HCT116 (cell line): Measurements from ENCODE around the gene PIK3R4. TPM values are rescaled to one million over a fixed set of nuclear protein-coding genes. Genes with fewer than 3 reads are reported as not detected.

Experiments used
- ATAC-seq: fragments of 200-7000 bp; cut with Tn5 transposase; 2 replicates; pipeline ENCODE4 v1.9.1; 2020; ENCODE audit warnings: mild to moderate bottlenecking, moderate library complexity
- BruUV-seq: library from RNA; stranded (reverse); fragments of 400-500 nt; replicated peaks from 2 replicates; lab custom pipeline; 2021; lab: Mats Ljungman, UMichigan
- CTCF ChIA-PET: fragments of 300-600 bp; sonication (Branson Sonifier 250); formaldehyde crosslinking; loops from one replicate; lab custom pipeline; 2021; ENCODE audit warnings: antibody characterized with exemption; lab: Charles Lee
- POLR2A ChIA-PET: fragments of 300-600, 350-600 bp; sonication (Branson Sonifier 250); formaldehyde crosslinking; loops from one replicate; lab custom pipeline; 2021; ENCODE audit warnings: antibody characterized with exemption; lab: Charles Lee
- RAD21 ChIA-PET, 2 experiments: fragments of 300-600 bp; sonication (Branson Sonifier 250); formaldehyde crosslinking; loops; one replicate each; lab custom pipeline; 2023; ENCODE audit warnings: low total read pairs in 2 of 2; ENCODE audit not compliant: uncharacterized antibody in 2 of 2, unreplicated experiment in 2 of 2, low non-redundant PET in 1 of 2; lab: Charles Lee
- DNase-seq: peaks from one replicate; pipeline ENCODE4 v3.0.0-alpha.2; 2010; ENCODE audit warnings: low read depth, low spot score
- H2AFZ ChIP-seq: fragments of 200-600 bp; shearing (Covaris generic), sonication (generic); 2 replicates; pipeline ENCODE4 v1.6.1; 2017; ENCODE audit warnings: low read depth, mixed run types, mixed read lengths, antibody characterized with exemption, low read length; ENCODE audit not compliant: poor library complexity, severe bottlenecking
- H3K27ac ChIP-seq: 2 replicates; pipeline ENCODE4 v1.5.1; 2012; ENCODE audit warnings: low read depth, low read length
- H3K27me3 ChIP-seq: fragments of 200-600 bp; sonication (generic); 2 replicates; pipeline ENCODE4 v1.6.1; 2016; ENCODE audit warnings: mixed run types, low read length, mixed read lengths; ENCODE audit not compliant: insufficient read depth
- H3K36me3 ChIP-seq, 2 experiments: fragments of 200-500 bp in 1 of 2; fragments of 200-600 bp in 1 of 2; sonication (Bioruptor generic) in 1 of 2; sonication (generic) in 1 of 2; 2 replicates each; pipeline versions ENCODE4 v1.5.1 to v1.6.1; 2014 to 2016; ENCODE audit warnings: low read length in 2 of 2, inconsistent platforms in 1 of 2, mixed read lengths in 1 of 2, mixed run types in 1 of 2; ENCODE audit not compliant: insufficient read depth in 2 of 2, control insufficient read depth in 1 of 2
- H3K4me1 ChIP-seq, 2 experiments: fragments of 200-600 bp in 1 of 2; sonication (generic) in 1 of 2; 2 replicates each; pipeline versions ENCODE4 v1.5.1 to v1.6.1; 2012 to 2017; ENCODE audit warnings: low read length in 2 of 2, inconsistent platforms in 1 of 2, mild to moderate bottlenecking in 1 of 2, mixed read lengths in 1 of 2, mixed run types in 1 of 2, moderate library complexity in 1 of 2; ENCODE audit not compliant: insufficient read depth in 2 of 2, control insufficient read depth in 1 of 2
- H3K4me2 ChIP-seq: fragments of 200-600 bp; sonication (generic); 2 replicates; pipeline ENCODE4 v1.6.1; 2017; ENCODE audit warnings: mixed run types, low read length, mixed read lengths
- H3K4me3 ChIP-seq, 2 experiments: fragments of 200-600 bp in 1 of 2; sonication (generic) in 1 of 2; replicated peaks in 1 of 2; 2 replicates each; pipeline ENCODE4 v1.5.1; 2011 to 2016; ENCODE audit warnings: low read length in 2 of 2, control low read depth in 1 of 2, low read depth in 1 of 2, mild to moderate bottlenecking in 1 of 2, mixed read lengths in 1 of 2, mixed run types in 1 of 2
- H3K79me2 ChIP-seq: fragments of 200-600 bp; sonication (generic); 2 replicates; pipeline ENCODE4 v1.6.1; 2017; ENCODE audit warnings: mild to moderate bottlenecking, mixed run types, low read length, moderate library complexity, mixed read lengths; ENCODE audit not compliant: insufficient read depth
- H3K9ac ChIP-seq: fragments of 200-600 bp; sonication (generic); 2 replicates; pipeline ENCODE4 v1.6.1; 2016; ENCODE audit warnings: low read length, mixed read lengths
- H3K9me2 ChIP-seq: fragments of 200-600 bp; sonication (generic), shearing (Covaris generic); 2 replicates; pipeline ENCODE4 v1.6.1; 2017; ENCODE audit warnings: mixed run types, mild to moderate bottlenecking, moderate library complexity; ENCODE audit not compliant: insufficient read depth
- H3K9me3 ChIP-seq, 2 experiments: fragments of 200-500 bp in 1 of 2; fragments of 200-600 bp in 1 of 2; sonication (Bioruptor generic) in 1 of 2; sonication (generic) in 1 of 2; 2 replicates each; pipeline ENCODE4 v1.6.1; 2014 to 2017; ENCODE audit warnings: low read length in 2 of 2, mixed read lengths in 2 of 2, inconsistent platforms in 1 of 2, low read depth in 1 of 2, mild to moderate bottlenecking in 1 of 2, mixed run types in 1 of 2, moderate library complexity in 1 of 2; ENCODE audit not compliant: control insufficient read depth in 1 of 2, insufficient read depth in 1 of 2
- H4K20me1 ChIP-seq: fragments of 200-600 bp; sonication (generic), shearing (Covaris generic); 2 replicates; pipeline ENCODE4 v1.6.1; 2017; ENCODE audit warnings: mixed run types, mild to moderate bottlenecking, moderate library complexity; ENCODE audit not compliant: insufficient read depth
- EGR1 ChIP-seq: IDR thresholded peaks from 2 replicates; pipeline ENCODE4 v1.6.1; 2012; ENCODE audit warnings: low read depth
- EZH2 ChIP-seq: fragments of 200-600 bp; sonication (generic); IDR thresholded peaks from 2 replicates; pipeline ENCODE4 v1.6.1; 2017; ENCODE audit warnings: antibody characterized with exemption, mixed run types
- EZH2phosphoT487 ChIP-seq: fragments of 200-600 bp; IDR thresholded peaks from 2 replicates; pipeline ENCODE4 v1.6.1; 2018; ENCODE audit warnings: antibody characterized with exemption, borderline replicate concordance
- FOSL1 ChIP-seq: IDR thresholded peaks from 2 replicates; pipeline ENCODE4 v1.6.1; 2012; ENCODE audit warnings: low read depth
- JUND ChIP-seq: IDR thresholded peaks from 2 replicates; pipeline ENCODE4 v1.6.1; 2012
- POLR2A ChIP-seq: IDR thresholded peaks from 2 replicates; pipeline ENCODE4 v1.7.0; 2011; ENCODE audit warnings: borderline replicate concordance; ENCODE audit not compliant: insufficient read depth, insufficient read length; ENCODE audit errors: extremely low read depth
- RAD21 ChIP-seq: IDR thresholded peaks from 2 replicates; pipeline ENCODE4 v1.6.1; 2012; ENCODE audit warnings: low read depth, mild to moderate bottlenecking
- SIN3A ChIP-seq: IDR thresholded peaks from 2 replicates; pipeline ENCODE4 v1.6.1; 2012; ENCODE audit warnings: low read depth
- SP1 ChIP-seq: IDR thresholded peaks from 2 replicates; pipeline ENCODE4 v1.6.1; 2012; ENCODE audit warnings: low read depth
- SRF ChIP-seq: IDR thresholded peaks from 2 replicates; pipeline ENCODE4 v1.6.1; 2012; ENCODE audit warnings: low read depth
- TCF7L2 ChIP-seq: IDR thresholded peaks from 2 replicates; pipeline ENCODE4 v1.7.0; 2011; ENCODE audit warnings: borderline replicate concordance, inconsistent platforms; ENCODE audit not compliant: insufficient read depth, insufficient read length; ENCODE audit errors: extremely low read depth
- YY1 ChIP-seq: IDR thresholded peaks from 2 replicates; pipeline ENCODE4 v1.6.1; 2011; ENCODE audit warnings: low read length, low read depth, moderate library complexity, mild to moderate bottlenecking; ENCODE audit not compliant: insufficient replicate concordance; ENCODE audit errors: extremely low read depth
- ZFX ChIP-seq: fragments of 450-650 bp; IDR thresholded peaks from 2 replicates; pipeline ENCODE4 v1.6.1; 2017
- ZNF274 ChIP-seq: fragments of 200-500 bp; sonication (Bioruptor generic); IDR thresholded peaks from 2 replicates; pipeline ENCODE4 v1.6.1; 2014; ENCODE audit warnings: mild to moderate bottlenecking, low read depth, low read length, inconsistent platforms
- intact Hi-C: fragments of 100-400 bp; cut with micrococcal nuclease; formaldehyde crosslinking; loops from 2 replicates; pipeline ENCODE4 v1.10.0; 2022
- total RNA-seq: library from RNA; stranded (reverse); gene quantifications from one replicate; pipeline ENCODE4 v1.2.1, GENCODE V29; 2021; ENCODE audit not compliant: unreplicated experiment
- TF ChIP-seq, protein P1 (sequence below): IDR thresholded peaks from 2 replicates; pipeline ENCODE4 v1.6.1; 2012
- TF ChIP-seq, protein P2 (sequence below), 3 experiments: fragments of 200-600 bp in 1 of 3; sonication (generic) in 1 of 3; IDR thresholded peaks in 2 of 3; conservative IDR thresholded peaks in 1 of 3; 2 replicates each; pipeline ENCODE4 v1.5.1; 2012 to 2017; ENCODE audit warnings: low read depth in 2 of 3, low read length in 2 of 3, antibody characterized with exemption in 1 of 3, borderline replicate concordance in 1 of 3, control low read depth in 1 of 3, mild to moderate bottlenecking in 1 of 3, mixed read lengths in 1 of 3, mixed run types in 1 of 3, moderate library complexity in 1 of 3; ENCODE audit not compliant: insufficient read depth in 1 of 3
- TF ChIP-seq, protein P3 (sequence below): IDR thresholded peaks from 2 replicates; pipeline ENCODE4 v1.6.1; 2012
- TF ChIP-seq, protein P4 (sequence below): IDR thresholded peaks from 2 replicates; pipeline ENCODE4 v1.6.1; 2012; ENCODE audit warnings: low read depth

PIK3R4 gene
- total RNA-seq, 1 experiment from 2014 or later = 23.5 TPM

DNA sequence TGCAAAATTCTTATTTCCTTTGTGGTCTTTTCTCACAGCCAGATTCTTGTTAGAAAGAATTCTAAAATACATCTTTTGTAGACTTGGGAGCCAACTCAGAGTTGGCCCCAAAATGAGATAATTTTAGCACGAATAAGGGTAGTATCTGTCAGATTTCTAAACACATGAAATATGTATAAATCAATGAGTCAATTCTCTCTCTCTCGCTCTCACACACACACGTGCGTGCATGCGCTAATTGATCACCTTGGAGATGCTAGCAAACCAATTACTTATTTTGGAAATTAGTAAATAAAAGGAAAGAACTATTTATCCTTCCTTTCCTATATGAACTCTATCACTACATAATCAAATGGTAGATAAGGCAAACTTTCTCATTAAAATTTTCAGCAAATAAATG, 32.9 kb upstream of the PIK3R4 start:
- Histone ChIP-seq H2AFZ (no peak overlapping the region), H3K9ac (no peak overlapping the region), H3K4me1 (no peaks in the 10 kb centered on the region), H3K27ac (no peak overlapping the region), H3K9me2 (no peaks in the 10 kb centered on the region), H4K20me1 (no peaks in the 10 kb centered on the region), H3K9me3 (no peaks in the 10 kb centered on the region), H3K27me3 (no peaks in the 10 kb centered on the region), H3K79me2 (no peaks in the 10 kb centered on the region), H3K4me2 (no peak overlapping the region), H3K4me3 (no peak overlapping the region), H3K36me3 (no peaks in the 10 kb centered on the region)
- no TSS peak for BruUV-seq
- CTCF ChIA-PET = no interaction called here
- RAD21 ChIA-PET = no interaction called here
- intact Hi-C loops = no loop called here
- DNase-seq (no peak), ATAC-seq (no peak)
- TF ChIP-seq, protein P1, sequence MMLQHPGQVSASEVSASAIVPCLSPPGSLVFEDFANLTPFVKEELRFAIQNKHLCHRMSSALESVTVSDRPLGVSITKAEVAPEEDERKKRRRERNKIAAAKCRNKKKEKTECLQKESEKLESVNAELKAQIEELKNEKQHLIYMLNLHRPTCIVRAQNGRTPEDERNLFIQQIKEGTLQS = no peak
- TF ChIP-seq FOSL1 = no peak
- POLR2A ChIA-PET = no interaction called here

DNA sequence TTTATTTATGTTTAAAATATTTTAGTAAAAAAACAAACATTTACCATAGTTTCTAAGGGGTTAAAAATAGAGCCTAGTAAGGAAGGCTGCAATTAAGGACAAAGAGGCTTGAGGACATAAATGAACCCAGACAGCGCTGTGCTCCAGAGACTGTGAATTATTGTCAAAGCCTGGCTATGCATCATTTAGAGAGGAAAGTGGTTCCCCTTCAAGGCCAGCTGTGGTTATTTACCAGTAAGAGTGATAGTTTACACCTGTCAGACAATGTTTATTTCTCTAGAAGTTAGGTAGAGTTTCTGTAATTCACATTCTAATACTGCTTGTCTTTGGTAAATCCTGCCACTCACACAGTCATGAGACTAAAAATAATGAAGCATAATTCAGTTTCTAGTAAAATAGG, 32.4 kb upstream of the PIK3R4 start:
- RAD21 ChIA-PET = no interaction called here
- intact Hi-C loops = no loop called here
- Histone ChIP-seq H3K27ac (no peak overlapping the region), H2AFZ (no peak overlapping the region), H3K36me3 (no peaks in the 10 kb centered on the region), H3K4me3 (no peak overlapping the region), H3K79me2 (no peaks in the 10 kb centered on the region), H3K27me3 (no peaks in the 10 kb centered on the region), H4K20me1 (no peaks in the 10 kb centered on the region), H3K4me1 (no peaks in the 10 kb centered on the region), H3K9me2 (no peaks in the 10 kb centered on the region), H3K9me3 (no peaks in the 10 kb centered on the region), H3K4me2 (no peak overlapping the region), H3K9ac (no peak overlapping the region)
- BruUV-seq = no TSS peak
- CTCF ChIA-PET = no interaction called here
- POLR2A ChIA-PET = no interaction called here
- no peak for DNase-seq
- ATAC-seq = no peak
- TF ChIP-seq YY1 (no peak), ZNF274 (no peak), EGR1 (no peak), FOSL1 (no peak), JUND (no peak), RAD21 (no peak), ZFX (no peak), SIN3A (no peak), EZH2phosphoT487 (no peak), EZH2 (no peak), POLR2A (no peak), TCF7L2 (no peak), SP1 (no peak), SRF (no peak)
- TF ChIP-seq, protein P2, sequence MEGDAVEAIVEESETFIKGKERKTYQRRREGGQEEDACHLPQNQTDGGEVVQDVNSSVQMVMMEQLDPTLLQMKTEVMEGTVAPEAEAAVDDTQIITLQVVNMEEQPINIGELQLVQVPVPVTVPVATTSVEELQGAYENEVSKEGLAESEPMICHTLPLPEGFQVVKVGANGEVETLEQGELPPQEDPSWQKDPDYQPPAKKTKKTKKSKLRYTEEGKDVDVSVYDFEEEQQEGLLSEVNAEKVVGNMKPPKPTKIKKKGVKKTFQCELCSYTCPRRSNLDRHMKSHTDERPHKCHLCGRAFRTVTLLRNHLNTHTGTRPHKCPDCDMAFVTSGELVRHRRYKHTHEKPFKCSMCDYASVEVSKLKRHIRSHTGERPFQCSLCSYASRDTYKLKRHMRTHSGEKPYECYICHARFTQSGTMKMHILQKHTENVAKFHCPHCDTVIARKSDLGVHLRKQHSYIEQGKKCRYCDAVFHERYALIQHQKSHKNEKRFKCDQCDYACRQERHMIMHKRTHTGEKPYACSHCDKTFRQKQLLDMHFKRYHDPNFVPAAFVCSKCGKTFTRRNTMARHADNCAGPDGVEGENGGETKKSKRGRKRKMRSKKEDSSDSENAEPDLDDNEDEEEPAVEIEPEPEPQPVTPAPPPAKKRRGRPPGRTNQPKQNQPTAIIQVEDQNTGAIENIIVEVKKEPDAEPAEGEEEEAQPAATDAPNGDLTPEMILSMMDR (IDR thresholded peaks at IDR 0.05 in 2 of 3, conservative IDR thresholded peaks at IDR 0.05 in 1 of 3; ENCODE audit: borderline replicate concordance in 1 of 3, insufficient read depth in 1 of 3, low read depth in 2 of 3, low read length in 2 of 3) = no peak
- TF ChIP-seq, protein P3, sequence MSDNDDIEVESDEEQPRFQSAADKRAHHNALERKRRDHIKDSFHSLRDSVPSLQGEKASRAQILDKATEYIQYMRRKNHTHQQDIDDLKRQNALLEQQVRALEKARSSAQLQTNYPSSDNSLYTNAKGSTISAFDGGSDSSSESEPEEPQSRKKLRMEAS = no peak
- TF ChIP-seq, protein P4, sequence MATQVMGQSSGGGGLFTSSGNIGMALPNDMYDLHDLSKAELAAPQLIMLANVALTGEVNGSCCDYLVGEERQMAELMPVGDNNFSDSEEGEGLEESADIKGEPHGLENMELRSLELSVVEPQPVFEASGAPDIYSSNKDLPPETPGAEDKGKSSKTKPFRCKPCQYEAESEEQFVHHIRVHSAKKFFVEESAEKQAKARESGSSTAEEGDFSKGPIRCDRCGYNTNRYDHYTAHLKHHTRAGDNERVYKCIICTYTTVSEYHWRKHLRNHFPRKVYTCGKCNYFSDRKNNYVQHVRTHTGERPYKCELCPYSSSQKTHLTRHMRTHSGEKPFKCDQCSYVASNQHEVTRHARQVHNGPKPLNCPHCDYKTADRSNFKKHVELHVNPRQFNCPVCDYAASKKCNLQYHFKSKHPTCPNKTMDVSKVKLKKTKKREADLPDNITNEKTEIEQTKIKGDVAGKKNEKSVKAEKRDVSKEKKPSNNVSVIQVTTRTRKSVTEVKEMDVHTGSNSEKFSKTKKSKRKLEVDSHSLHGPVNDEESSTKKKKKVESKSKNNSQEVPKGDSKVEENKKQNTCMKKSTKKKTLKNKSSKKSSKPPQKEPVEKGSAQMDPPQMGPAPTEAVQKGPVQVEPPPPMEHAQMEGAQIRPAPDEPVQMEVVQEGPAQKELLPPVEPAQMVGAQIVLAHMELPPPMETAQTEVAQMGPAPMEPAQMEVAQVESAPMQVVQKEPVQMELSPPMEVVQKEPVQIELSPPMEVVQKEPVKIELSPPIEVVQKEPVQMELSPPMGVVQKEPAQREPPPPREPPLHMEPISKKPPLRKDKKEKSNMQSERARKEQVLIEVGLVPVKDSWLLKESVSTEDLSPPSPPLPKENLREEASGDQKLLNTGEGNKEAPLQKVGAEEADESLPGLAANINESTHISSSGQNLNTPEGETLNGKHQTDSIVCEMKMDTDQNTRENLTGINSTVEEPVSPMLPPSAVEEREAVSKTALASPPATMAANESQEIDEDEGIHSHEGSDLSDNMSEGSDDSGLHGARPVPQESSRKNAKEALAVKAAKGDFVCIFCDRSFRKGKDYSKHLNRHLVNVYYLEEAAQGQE = no peak
